HG03064 (cell line): Measurements from ENCODE around the gene BIRC7.
A peak's percentile ranks its signal among the peaks of the same experiment; 100 is the strongest.
"Not testable (repeated sequence)": the region's sequence is repeated elsewhere in the genome, so short reads cannot be mapped to it uniquely, and the experiment has no call there.

Experiments used
- ATAC-seq: cut with Tn5 transposase; IDR thresholded peaks from one replicate; pipeline ENCODE4 v1.9.1; 2021; ENCODE audit warnings: low read depth; ENCODE audit not compliant: unreplicated experiment

Gene BIRC7

GRCh38 chr20:63206878-63207277 is 28.8 kb upstream of the BIRC7 start:
- no peak for ATAC-seq

- ATAC-seq: no peak
Measured at GRCh38 chr20:63208346-63208909, 27.3 kb upstream of the BIRC7 start.

- ATAC-seq: no peak
Measured at GRCh38 chr20:63210011-63210605, 25.6 kb upstream of the BIRC7 start.

GRCh38 chr20:63212393-63212730 is 23.3 kb upstream of the BIRC7 start:
- ATAC-seq: no peak

GRCh38 chr20:63212792-63213191 is 22.9 kb upstream of the BIRC7 start:
- no peak for ATAC-seq

GRCh38 chr20:63214514-63214913 is 21.2 kb upstream of the BIRC7 start:
- ATAC-seq: no peak

- ATAC-seq: peak; percentile 16
Measured at GRCh38 chr20:63215101-63216040, 20.3 kb upstream of the BIRC7 start.

GRCh38 chr20:63216041-63216848 is 19.5 kb upstream of the BIRC7 start, which contains the start of gene YTHDF1:
TSS of gene YTHDF1 (minus strand) at chr20:63216131. CDS start at chr20:63215892, 239 bp downstream.
- ATAC-seq: peak; percentile 87

GRCh38 chr20:63216849-63217471 is 18.7 kb upstream of the BIRC7 start:
- no peak for ATAC-seq

GRCh38 chr20:63217706-63218105 is 18.0 kb upstream of the BIRC7 start:
- ATAC-seq: no peak

GRCh38 chr20:63218701-63219446 is 16.8 kb upstream of the BIRC7 start:
- ATAC-seq: no peak

- no peak for ATAC-seq
Measured at GRCh38 chr20:63219447-63219821, 16.3 kb upstream of the BIRC7 start.

GRCh38 chr20:63219866-63220521 is 15.7 kb upstream of the BIRC7 start:
- no peak for ATAC-seq

- ATAC-seq: no peak
Measured at GRCh38 chr20:63220696-63221399, 14.9 kb upstream of the BIRC7 start.

- ATAC-seq: not testable (repeated sequence)
Measured at GRCh38 chr20:63221400-63222053, 14.2 kb upstream of the BIRC7 start.

- ATAC-seq: no peak
Measured at GRCh38 chr20:63222541-63222940, 13.2 kb upstream of the BIRC7 start.

GRCh38 chr20:63223121-63223825 is 12.4 kb upstream of the BIRC7 start:
- ATAC-seq: no peak
